Fibroblast of lung (primary cell): ENCODE measurements around the gene WAS.

ENCODE experiments used
- CTCF ChIP-seq, 2 donors: IDR thresholded peaks in 1 of 2; conservative IDR thresholded peaks in 1 of 2; 1 replicate in 1 of 2; 2 replicates in 1 of 2; pipeline ENCODE4 v1.5.1; 2011 to 2012; ENCODE audit warnings: low read length in 2 of 2, control low read depth in 1 of 2, inconsistent platforms in 1 of 2, low read depth in 1 of 2, mild to moderate bottlenecking in 1 of 2
- EZH2 ChIP-seq: IDR thresholded peaks from 2 replicates; pipeline ENCODE4 v1.5.1; 2012; ENCODE audit warnings: low read length, control low read depth, mild to moderate bottlenecking; ENCODE audit errors: missing control alignments

- no peak for TF ChIP-seq CTCF (conservative IDR thresholded peaks at IDR 0.05 in 1 of 2, IDR thresholded peaks at IDR 0.05 in 1 of 2; ENCODE audit: low read depth in 1 of 2, low read length in 2 of 2)
- TF ChIP-seq EZH2: no peak
These were observed 16.9 kb upstream of the WAS start for GRCh38 chrX:48666649-48667048.
